T-helper 22 cell (primary cell): ENCODE data around the gene ASB6.

Experiments
- DNase-seq: peaks from one replicate; pipeline ENCODE4 v3.0.0-alpha.2; 2020; ENCODE audit warnings: low read depth

The ASB6 gene, protein sequence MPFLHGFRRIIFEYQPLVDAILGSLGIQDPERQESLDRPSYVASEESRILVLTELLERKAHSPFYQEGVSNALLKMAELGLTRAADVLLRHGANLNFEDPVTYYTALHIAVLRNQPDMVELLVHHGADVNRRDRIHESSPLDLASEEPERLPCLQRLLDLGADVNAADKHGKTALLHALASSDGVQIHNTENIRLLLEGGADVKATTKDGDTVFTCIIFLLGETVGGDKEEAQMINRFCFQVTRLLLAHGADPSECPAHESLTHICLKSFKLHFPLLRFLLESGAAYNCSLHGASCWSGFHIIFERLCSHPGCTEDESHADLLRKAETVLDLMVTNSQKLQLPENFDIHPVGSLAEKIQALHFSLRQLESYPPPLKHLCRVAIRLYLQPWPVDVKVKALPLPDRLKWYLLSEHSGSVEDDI

GRCh38 chr9:129641750-129642585, at the start of gene ASB6:
ASB6 (minus strand) TSS chr9:129642151; CDS start chr9:129641999, 152 bp downstream.
- peak; percentile 81 for DNase-seq

DNA sequence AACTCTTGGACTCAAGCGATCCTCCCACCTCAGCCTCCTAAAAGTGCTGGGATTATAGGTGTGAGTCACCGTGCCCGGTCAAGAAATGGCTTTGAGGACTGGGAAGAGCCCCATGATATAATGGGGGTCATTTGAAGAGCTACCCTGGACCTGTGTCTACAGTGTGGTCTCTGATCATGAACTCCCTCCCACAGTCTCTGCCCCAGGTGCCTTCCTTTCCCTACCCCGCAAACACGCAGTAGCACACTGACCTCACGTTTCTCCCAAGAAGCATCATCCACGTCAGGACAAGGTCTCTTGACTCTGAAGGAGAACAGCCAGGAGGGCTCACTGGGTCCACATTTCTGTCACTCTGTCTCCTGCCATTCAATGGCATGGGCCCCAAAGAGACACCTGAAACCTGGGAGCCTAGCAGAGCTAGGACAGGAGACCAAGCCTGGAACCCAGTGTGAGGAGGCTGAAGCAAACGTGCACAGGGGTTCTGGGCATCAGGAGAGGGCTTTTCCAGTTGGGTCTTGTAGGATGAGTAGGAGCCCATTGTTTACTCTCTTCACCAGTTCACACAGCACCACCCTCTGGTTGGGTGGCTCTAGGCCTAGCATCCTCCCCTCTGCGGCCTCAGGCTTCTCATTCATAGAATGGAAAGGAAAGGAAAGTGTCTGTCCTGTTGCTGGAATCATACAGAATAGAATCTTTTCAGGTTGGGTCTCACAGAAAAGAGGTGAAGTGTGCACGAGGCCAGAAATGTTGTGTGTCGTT, 46.5 kb upstream of the ASB6 start:
- no peak for DNase-seq

DNA sequence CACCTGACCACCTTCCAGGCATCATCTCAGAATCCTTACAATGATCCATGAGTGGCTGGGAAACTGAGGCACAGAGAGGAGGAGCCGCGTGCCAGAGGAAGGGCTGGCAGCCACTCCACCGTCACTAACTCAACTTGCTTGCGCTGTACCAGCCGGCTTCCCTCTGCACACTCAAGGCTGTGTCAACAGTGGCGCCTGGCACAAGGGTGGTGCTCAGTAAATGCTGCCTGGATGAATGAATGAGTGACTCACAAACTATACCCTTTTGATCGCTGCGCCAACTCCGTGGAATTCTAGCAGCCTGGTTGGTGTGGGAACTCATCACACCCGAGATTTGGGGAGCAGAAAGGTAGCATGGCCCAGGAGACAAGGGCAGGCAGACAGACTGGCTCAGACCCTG, 45.4 kb upstream of the ASB6 start:
- DNase-seq: no peak

GRCh38 chr9:129686736-129687135, 44.8 kb upstream of the ASB6 start:
- no peak for DNase-seq

DNA sequence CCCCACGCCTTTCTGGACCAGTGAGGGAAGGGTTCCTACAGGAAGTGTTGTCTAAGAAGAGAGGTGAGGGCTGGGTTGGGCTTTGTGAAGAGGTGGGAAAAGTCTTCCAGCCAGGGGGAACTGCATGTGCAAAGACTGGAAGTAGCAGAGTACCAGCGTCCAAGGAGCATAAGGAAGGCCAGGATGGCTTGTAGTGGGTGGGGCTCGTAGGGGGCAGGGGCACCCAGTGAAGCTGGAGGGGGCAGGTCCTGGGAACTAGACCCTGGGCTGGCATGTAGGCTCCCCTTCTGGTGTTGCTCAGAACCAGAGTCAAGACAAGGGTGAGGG, 43.9 kb upstream of the ASB6 start:
- no peak for DNase-seq

DNA sequence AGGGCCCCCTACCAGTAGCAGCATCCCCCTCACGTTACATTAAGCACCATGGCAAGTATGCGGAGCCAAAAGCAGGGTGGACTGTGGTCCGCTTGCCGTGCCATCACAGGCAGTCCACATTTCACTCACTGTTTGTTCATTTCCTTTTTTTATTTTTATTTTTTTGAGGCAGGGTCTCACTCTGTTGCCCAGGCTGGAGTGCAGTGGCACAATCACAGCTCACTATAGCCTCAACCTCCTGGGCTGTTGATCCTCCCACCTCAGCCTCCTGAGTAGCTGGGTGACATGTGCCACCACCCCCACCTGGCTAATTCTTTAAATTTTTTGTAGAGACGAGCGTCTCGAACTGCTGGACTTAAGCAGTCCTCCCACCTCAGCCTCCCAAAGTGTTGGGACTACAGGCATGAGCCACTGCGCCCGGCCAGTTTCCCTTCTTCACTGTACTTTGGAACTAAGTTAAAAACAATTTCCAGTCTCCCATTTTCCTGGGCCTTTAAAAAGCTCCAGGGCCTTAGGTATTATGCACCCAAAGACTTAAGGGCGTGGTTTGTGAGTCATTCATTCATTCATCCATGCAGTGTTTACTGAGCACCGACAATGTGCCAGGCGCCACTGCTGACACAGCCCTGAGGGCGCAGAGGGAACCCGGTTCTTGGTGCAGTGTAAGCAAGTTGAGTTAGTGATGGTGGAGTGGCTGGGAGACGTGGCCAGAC, 43.4 kb upstream of the ASB6 start:
- DNase-seq: no peak

DNA sequence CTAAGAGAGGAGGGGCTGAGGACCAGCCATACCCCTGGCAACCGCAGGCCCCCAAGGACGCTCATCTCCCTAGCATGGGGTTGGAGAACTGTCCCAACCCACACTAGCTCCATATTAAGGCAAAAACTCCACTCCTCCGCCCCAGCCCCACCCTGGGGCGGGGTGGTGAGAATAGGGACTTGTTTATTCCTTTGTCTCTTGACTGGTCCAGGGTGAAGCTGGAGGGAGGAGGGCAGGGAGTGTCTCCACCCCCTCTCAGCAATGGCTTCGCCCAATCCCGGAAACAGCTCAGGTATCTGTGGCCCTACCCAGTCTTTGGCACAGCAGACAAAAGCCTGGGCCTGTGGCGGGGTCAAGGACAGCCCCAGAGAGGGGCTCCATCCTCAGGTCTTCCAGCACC, 40.4 kb upstream of the ASB6 start:
- no peak for DNase-seq

DNA sequence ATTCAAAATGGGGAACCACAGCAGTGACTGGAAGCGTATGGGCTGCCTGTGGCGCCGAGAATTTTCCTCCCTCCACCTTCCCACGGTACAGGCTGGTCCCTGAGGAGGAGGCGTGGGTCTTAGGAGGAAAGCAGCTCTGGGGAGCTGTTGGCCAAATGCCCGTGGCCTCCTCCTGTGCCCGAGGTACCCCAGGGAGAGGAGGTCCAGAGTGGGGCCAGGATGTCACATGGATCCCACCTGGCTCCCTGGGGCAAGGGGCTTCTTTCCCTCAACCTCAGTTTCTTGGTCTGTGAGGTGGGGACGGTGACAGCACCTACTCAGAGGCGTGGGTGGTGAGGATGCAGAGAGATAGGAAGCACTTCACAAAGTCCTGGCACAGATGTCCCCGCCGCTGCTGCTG, 40.0 kb upstream of the ASB6 start:
- no peak for DNase-seq

GRCh38 chr9:129679537-129679936, 37.6 kb upstream of the ASB6 start:
- no peak for DNase-seq

- DNase-seq: no peak
Observed at GRCh38 chr9:129678844-129679243, 36.9 kb upstream of the ASB6 start.

- no peak for DNase-seq
Observed at GRCh38 chr9:129677456-129677855, 35.5 kb upstream of the ASB6 start.

DNA sequence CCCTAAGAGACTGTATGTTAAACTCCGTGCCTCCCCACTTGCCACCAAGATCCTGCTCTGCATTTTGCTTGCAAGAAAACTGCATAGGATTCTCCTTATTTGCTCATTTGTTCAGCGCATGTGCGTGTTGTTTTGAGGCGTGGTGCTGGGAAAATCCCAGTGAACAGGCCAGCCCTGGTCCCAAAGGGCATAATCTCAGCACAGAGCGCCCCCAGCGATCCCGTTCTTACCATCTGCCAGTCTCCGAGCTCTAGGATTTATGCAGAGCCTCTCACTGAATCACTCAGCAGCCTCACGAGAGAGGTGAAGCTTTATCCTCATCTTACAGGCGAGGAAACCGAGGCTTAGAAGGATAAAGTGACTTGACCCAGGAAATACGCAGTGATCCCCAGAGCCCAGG, 35.0 kb upstream of the ASB6 start:
- DNase-seq: no peak

DNA sequence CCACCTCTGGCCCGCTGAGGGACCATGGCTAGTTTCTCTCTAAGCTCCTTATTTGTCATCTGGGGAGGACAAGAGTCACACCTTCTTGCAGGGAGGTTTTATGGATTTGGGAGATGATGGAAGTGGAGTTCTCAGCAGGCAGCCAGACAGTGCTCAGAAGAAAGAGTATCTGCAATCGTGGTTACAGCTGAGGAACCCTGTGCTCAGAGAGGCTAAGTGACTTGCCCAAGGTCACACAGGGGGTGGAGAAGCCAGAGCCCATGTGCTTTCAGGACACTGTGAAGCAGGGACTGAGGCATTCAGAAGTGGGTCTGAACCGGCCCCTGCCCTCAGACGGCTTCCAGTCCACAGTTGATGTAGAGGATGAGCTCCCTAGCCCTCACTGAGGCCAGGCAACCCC, 34.3 kb upstream of the ASB6 start:
- no peak for DNase-seq

DNA sequence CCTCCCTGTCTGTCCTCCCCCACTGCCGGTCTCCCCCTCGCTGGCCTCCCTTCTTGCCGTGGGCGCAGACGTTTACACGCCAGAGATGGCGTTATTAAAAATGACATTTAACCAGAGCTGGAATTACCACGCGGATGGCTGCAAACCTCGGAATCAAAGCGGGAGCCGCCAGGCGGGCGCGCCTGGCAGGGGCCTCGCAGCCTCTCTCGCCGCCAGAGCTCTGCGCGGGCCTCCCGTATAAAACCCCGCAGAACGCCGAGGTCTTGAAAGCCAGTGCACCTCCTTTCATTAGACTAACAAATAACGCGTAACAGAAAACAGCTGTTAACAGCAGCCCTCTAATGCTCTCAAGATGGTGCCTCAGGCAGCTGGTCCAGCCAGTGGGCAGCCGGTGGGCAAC, 33.7 kb upstream of the ASB6 start:
- no peak for DNase-seq

DNA sequence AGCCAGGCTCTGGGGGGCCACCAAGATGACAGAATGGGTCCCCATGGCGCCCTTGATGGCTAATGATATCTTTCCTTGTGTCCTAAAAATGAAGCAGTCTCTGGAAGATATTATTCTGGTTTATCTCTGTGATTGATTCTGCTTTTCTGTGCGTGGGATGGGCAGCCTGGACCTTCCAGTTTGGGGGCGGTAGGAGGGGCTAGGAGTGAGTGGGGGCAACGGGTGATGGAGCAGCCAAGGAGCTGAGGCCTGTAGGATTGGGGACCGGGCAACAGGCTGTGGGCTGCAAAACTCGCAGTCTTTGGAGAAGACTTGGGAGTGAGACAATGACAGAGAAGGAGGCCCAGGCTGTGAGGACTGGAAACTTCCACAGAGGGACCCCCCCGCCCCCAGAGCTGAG, 32.3 kb upstream of the ASB6 start:
- DNase-seq: no peak

GRCh38 chr9:129673602-129674001, 31.7 kb upstream of the ASB6 start:
- no peak for DNase-seq

DNA sequence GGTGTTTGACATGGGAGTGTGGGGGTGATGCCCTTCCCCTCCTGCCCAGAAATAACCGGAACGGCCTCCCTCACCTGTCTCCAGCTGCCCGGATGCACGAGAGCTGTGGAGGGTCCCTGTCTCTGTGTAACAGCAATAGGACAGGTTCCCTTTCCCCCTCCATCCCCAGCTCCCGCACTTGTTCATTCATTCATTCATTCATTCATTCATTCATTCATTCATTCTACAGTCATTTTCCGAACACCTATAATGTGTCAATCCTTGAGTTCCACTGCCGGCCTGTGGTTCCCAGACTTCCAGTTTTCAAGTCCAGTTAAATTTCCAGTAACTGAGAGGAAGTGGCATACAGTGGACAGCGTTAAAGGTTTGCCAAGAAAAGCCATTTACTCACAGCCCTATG, 30.8 kb upstream of the ASB6 start:
- DNase-seq: no peak

DNA sequence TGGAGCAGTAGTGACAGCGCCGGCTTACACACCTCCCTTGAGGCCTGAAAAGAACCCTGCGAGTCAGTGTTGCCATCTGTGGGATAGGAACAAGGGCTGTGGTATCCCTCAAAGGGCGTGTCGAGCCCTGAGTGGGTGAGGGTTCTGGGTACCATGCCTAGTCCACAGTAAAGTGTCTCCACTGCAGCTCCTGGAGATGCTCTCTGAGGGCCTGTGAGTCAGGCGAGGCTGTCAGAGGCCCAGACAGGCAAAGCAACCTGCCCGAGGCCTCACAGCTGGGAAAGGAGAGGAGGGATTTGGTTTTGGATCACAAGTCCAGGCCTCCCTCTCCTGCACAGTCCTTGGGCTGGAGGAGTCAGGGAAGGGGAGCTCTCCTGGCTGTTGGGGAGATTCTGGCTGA, 29.6 kb upstream of the ASB6 start:
- DNase-seq: no peak

DNA sequence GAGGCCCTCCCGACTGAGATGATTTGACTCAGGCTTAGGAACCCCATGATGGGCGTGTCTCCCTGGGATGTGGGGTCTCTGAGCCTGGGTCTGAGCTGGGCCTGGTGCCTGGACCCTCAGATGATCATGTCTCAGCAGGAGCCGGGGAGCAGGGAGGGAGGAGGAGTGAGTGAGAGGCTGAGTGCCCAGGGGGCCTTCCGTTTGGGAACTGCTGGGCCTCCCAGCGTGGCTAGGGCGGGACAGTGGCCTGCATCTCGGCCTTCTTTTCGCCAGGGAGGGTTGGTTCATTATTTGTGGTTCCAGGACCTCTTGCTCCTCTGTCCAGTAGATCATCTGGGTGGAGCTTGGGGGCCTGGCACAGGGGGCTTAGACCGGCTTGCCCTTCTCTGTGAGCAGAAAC, 29.1 kb upstream of the ASB6 start:
- no peak for DNase-seq

- no peak for DNase-seq
Observed at GRCh38 chr9:129669946-129670345, 28.0 kb upstream of the ASB6 start.

GRCh38 chr9:129669141-129669718, 27.3 kb upstream of the ASB6 start:
- DNase-seq: no peak

GRCh38 chr9:129667850-129668249, 25.9 kb upstream of the ASB6 start:
- DNase-seq: no peak
